Endothelial cell of umbilical vein (primary cell): ENCODE data around the gene SLC9A9. TPM values are rescaled to one million over a fixed set of nuclear protein-coding genes. Genes with fewer than 3 reads are reported as not detected.

Experiments
- BruUV-seq: library from RNA; stranded (reverse); fragments of 400-500 nt; replicated peaks from 2 replicates; lab custom pipeline; 2021; lab: Mats Ljungman, UMichigan
- CTCF ChIA-PET: fragments of 300-600, 350-600 bp; sonication (Branson Sonifier 250); formaldehyde crosslinking; loops from one replicate; lab custom pipeline; 2021; ENCODE audit warnings: antibody characterized with exemption, inconsistent platforms; lab: Charles Lee
- POLR2A ChIA-PET: fragments of 300-600, 350-600 bp; sonication (Branson Sonifier 250); formaldehyde crosslinking; loops from one replicate; lab custom pipeline; 2021; ENCODE audit warnings: antibody characterized with exemption, inconsistent platforms; lab: Charles Lee
- DNase-seq: peaks from one replicate; pipeline ENCODE4 v3.0.0-alpha.2; 2011; ENCODE audit warnings: low read depth, low spot score
- FAIRE-seq: peaks from 2 replicates; lab custom pipeline; 2011; peaks lifted over from hg19 to GRCh38; lab: Jason Lieb, UNC
- H2AFZ ChIP-seq: 2 replicates; pipeline ENCODE4 v1.6.0; 2012; ENCODE audit warnings: low read depth, low read length, control low read depth, inconsistent platforms
- H3K27ac ChIP-seq: 2 replicates; pipeline ENCODE4 v1.5.1; 2011; ENCODE audit warnings: low read depth, mild to moderate bottlenecking, control low read depth, low read length, moderate library complexity; ENCODE audit not compliant: insufficient read depth
- H3K27me3 ChIP-seq, 2 experiments: 2 replicates each; pipeline versions ENCODE4 v1.6.0 to v1.6.1; 2011; ENCODE audit warnings: low read length in 2 of 2, mixed read lengths in 1 of 2; ENCODE audit not compliant: control insufficient read depth in 2 of 2, insufficient read depth in 2 of 2
- H3K36me3 ChIP-seq, 2 experiments: 2 replicates in 1 of 2; 3 replicates in 1 of 2; pipeline ENCODE4 v1.5.1; 2011; ENCODE audit warnings: low read length in 2 of 2, mild to moderate bottlenecking in 1 of 2, moderate library complexity in 1 of 2; ENCODE audit not compliant: control insufficient read depth in 2 of 2, insufficient read depth in 2 of 2; ENCODE audit errors: extremely low read depth in 1 of 2
- H3K4me1 ChIP-seq: 3 replicates; pipeline ENCODE4 v1.5.1; 2011; ENCODE audit warnings: mild to moderate bottlenecking, low read length; ENCODE audit not compliant: control insufficient read depth, insufficient read depth; ENCODE audit errors: extremely low read depth
- H3K4me2 ChIP-seq: 2 replicates; pipeline ENCODE4 v1.6.1; 2011; ENCODE audit warnings: low read length, control low read depth, mixed read lengths; ENCODE audit not compliant: insufficient read depth
- H3K4me3 ChIP-seq, 3 experiments: fragments of 200-600 bp in 1 of 3; sonication (generic), shearing (Covaris generic) in 1 of 3; replicated peaks in 1 of 3; 2 replicates each; pipeline ENCODE4 v1.5.1; 2011 to 2016; ENCODE audit warnings: control low read depth in 3 of 3, low read length in 3 of 3, mild to moderate bottlenecking in 2 of 3, inconsistent platforms in 1 of 3, low read depth in 1 of 3, moderate library complexity in 1 of 3; ENCODE audit not compliant: insufficient read depth in 1 of 3
- H3K79me2 ChIP-seq: 2 replicates; pipeline ENCODE4 v1.6.0; 2012; ENCODE audit warnings: low read length, inconsistent platforms; ENCODE audit not compliant: control insufficient read depth, insufficient read depth
- H3K9ac ChIP-seq: replicated peaks from 2 replicates; pipeline ENCODE3; 2011; ENCODE audit warnings: low read length, control low read depth; ENCODE audit not compliant: insufficient read depth; ENCODE audit errors: extremely low read depth
- H3K9me1 ChIP-seq: replicated peaks from 3 replicates; pipeline ENCODE4 v1.6.0; 2011; ENCODE audit warnings: mild to moderate bottlenecking, low read length; ENCODE audit not compliant: control insufficient read depth, insufficient read depth; ENCODE audit errors: extremely low read depth
- H3K9me3 ChIP-seq: replicated peaks from 2 replicates; pipeline ENCODE4 v1.5.1; 2012; ENCODE audit warnings: low read length, inconsistent platforms; ENCODE audit not compliant: control insufficient read depth, insufficient read depth
- H4K20me1 ChIP-seq: replicated peaks from 2 replicates; pipeline ENCODE3; 2011; ENCODE audit warnings: mild to moderate bottlenecking, low read length; ENCODE audit not compliant: control insufficient read depth, insufficient read depth; ENCODE audit errors: extremely low read depth
- CTCF ChIP-seq, 2 donors: IDR thresholded peaks; 1 replicate in 1 of 2; 2 replicates in 1 of 2; pipeline ENCODE4 v1.5.1; 2011; ENCODE audit warnings: low read length in 2 of 2, mild to moderate bottlenecking in 2 of 2, moderate library complexity in 2 of 2, control low read depth in 1 of 2, inconsistent platforms in 1 of 2, low read depth in 1 of 2; ENCODE audit not compliant: insufficient read depth in 1 of 2; ENCODE audit errors: extremely low read depth in 1 of 2
- EZH2 ChIP-seq: IDR thresholded peaks from 2 replicates; pipeline ENCODE4 v1.6.1; 2012; ENCODE audit warnings: borderline replicate concordance, low read depth, mild to moderate bottlenecking, moderate library complexity, low read length, inconsistent platforms; ENCODE audit not compliant: severe bottlenecking
- FOS ChIP-seq: IDR thresholded peaks from 2 replicates; pipeline ENCODE4 v1.6.1; 2011; ENCODE audit warnings: mild to moderate bottlenecking, low read length, moderate library complexity, borderline replicate concordance; ENCODE audit not compliant: insufficient read depth
- GATA2 ChIP-seq: IDR thresholded peaks from 2 replicates; pipeline ENCODE4 v1.7.0; 2011; ENCODE audit warnings: low read depth, mild to moderate bottlenecking, moderate library complexity, mixed read lengths, low read length; ENCODE audit not compliant: insufficient read length, insufficient read depth
- JUN ChIP-seq: IDR thresholded peaks from 2 replicates; pipeline ENCODE4 v1.6.1; 2011; ENCODE audit warnings: borderline replicate concordance, low read depth; ENCODE audit not compliant: insufficient read length, insufficient read depth
- MAX ChIP-seq: IDR thresholded peaks from 2 replicates; pipeline ENCODE4 v1.6.1; 2011; ENCODE audit not compliant: insufficient read depth, insufficient read length
- MYC ChIP-seq: IDR thresholded peaks from one replicate; pipeline ENCODE4 v1.6.1; 2011; ENCODE audit warnings: mild to moderate bottlenecking, low read depth, low read length
- POLR2A ChIP-seq: IDR thresholded peaks from 2 replicates; pipeline ENCODE4 v1.6.1; 2012; ENCODE audit warnings: low read depth, mild to moderate bottlenecking, control low read depth, low read length
- POLR2AphosphoS5 ChIP-seq: IDR thresholded peaks from 2 replicates; pipeline ENCODE4 v1.6.1; 2012; ENCODE audit warnings: low read depth, mild to moderate bottlenecking, control low read depth, low read length, moderate library complexity; ENCODE audit not compliant: insufficient read depth
- dilution Hi-C: fragments of 300-500 bp; cut with MboI; formaldehyde crosslinking; loops from one replicate; pipeline ENCODE4 v1.15.0; 2019; ENCODE audit warnings: low sequenced_read_pairs; ENCODE audit not compliant: extremely low pct_ligation_motif_present
- intact Hi-C: fragments of 100-400 bp; cut with micrococcal nuclease; formaldehyde crosslinking; loops from one replicate; pipeline ENCODE4 v1.10.0; 2022
- polyA plus RNA-seq, 4 experiments: library from polyadenylated mRNA; depleted of rRNA in 3 of 4; stranded (reverse) in 3 of 4; unstranded in 1 of 4; fragments of >200 nt; gene quantifications; 2 replicates each; pipeline versions ENCODE4 v1.2.1 to v1.2.3, GENCODE V29; 2011 to 2012; ENCODE audit warnings: missing spikeins in 1 of 4
- total RNA-seq: library from RNA; stranded (reverse); gene quantifications from 2 replicates; pipeline ENCODE4 v1.2.3, GENCODE V29; 2021

Gene SLC9A9
- total and polyA plus RNA-seq, 2 donors (not counting 3 experiments of a cell fraction or from before 2014, with no cell fraction given) = 1.5 to 1.8 TPM

- Histone ChIP-seq H3K79me2 (no peaks in the 10 kb centered on the region), H4K20me1 (no peaks in the 10 kb centered on the region), H2AFZ (no peak overlapping the region), H3K4me2 (no peak overlapping the region), H3K36me3 (no peaks in the 10 kb centered on the region), H3K9ac (no peak overlapping the region), H3K9me1 (no peaks in the 10 kb centered on the region), H3K4me1 (no peaks in the 10 kb centered on the region), H3K9me3 (no peaks in the 10 kb centered on the region), H3K27me3 (no peaks in the 10 kb centered on the region), H3K4me3 (no peak overlapping the region), H3K27ac (no peak overlapping the region)
- DNase-seq (no peak), FAIRE-seq (no peak)
- intact Hi-C loops = no loop called here
- POLR2A ChIA-PET = interaction anchor here (0.7 kb wide), 1 partner anchor 67 kb away, joined by 3 read pairs; no protein-coding TSS in a partner anchor
- no TSS peak for BruUV-seq
- CTCF ChIA-PET = interaction anchor here (1.3 to 1.4 kb wide), 2 partner anchors 9 to 15 kb away, joined by 3 to 4 read pairs; no protein-coding TSS in a partner anchor
- dilution Hi-C loops = no loop called here
- TF ChIP-seq POLR2AphosphoS5 (no peak), MAX (no peak), JUN (no peak), GATA2 (no peak), EZH2 (no peak), FOS (no peak), POLR2A (no peak), CTCF (IDR thresholded peaks at IDR 0.05; ENCODE audit: extremely low read depth in 1 of 2, insufficient read depth in 1 of 2, low read depth in 1 of 2, low read length in 2 of 2) (no peak), MYC (no peak)
Measured at GRCh38 chr3:143784446-143784845, 63.8 kb downstream of the SLC9A9 start.
